HepG2 (cell line): ENCODE results near the gene ACSS1. TPM values are rescaled to one million over a fixed set of nuclear protein-coding genes. Genes with fewer than 3 reads are reported as not detected.
A peak's percentile ranks its signal among the peaks of the same experiment; 100 is the strongest.

Source experiments
- ARNTL ChIP-seq: sonication (generic); formaldehyde crosslinking; IDR thresholded peaks from 2 replicates; pipeline ENCODE4 v1.4.0; 2020; ENCODE audit warnings: mild to moderate bottlenecking, missing genetic modification reagents
- EP300 ChIP-seq, 3 experiments: sonication (generic) in 1 of 3; formaldehyde crosslinking in 1 of 3; IDR thresholded peaks; 2 replicates each; pipeline versions ENCODE4 v1.5.1 to v1.6.1; 2011 to 2020; ENCODE audit warnings: low read depth in 2 of 3, low read length in 2 of 3, borderline replicate concordance in 1 of 3, improper control_type of control experiment in 1 of 3, mild to moderate bottlenecking in 1 of 3, missing genetic modification reagents in 1 of 3, moderate library complexity in 1 of 3
- HNF4A ChIP-seq: sonication (generic); formaldehyde crosslinking; IDR thresholded peaks from 2 replicates; pipeline ENCODE4 v1.4.0; 2020; ENCODE audit warnings: missing genetic modification reagents
- KMT2B ChIP-seq: IDR thresholded peaks from 2 replicates; pipeline ENCODE4 v1.6.1; 2016; ENCODE audit warnings: missing genetic modification reagents, missing compliant biosample characterization
- MED13 ChIP-seq: sonication (generic); formaldehyde crosslinking; IDR thresholded peaks from 2 replicates; pipeline ENCODE4 v1.5.0; 2020; ENCODE audit warnings: missing genetic modification reagents
- RAD21 ChIP-seq: fragments of 450-650 bp; formaldehyde crosslinking; IDR thresholded peaks from 2 replicates; pipeline ENCODE4 v1.5.0; 2020; ENCODE audit warnings: mild to moderate bottlenecking
- SKI ChIP-seq: fragments of 450-650 bp; IDR thresholded peaks from one replicate; pipeline ENCODE4 v1.6.1; 2018; ENCODE audit warnings: mild to moderate bottlenecking; ENCODE audit not compliant: partially characterized antibody
- TP53 ChIP-seq: sonication (generic); formaldehyde crosslinking; conservative IDR thresholded peaks from 2 replicates; pipeline ENCODE4 v1.4.0; 2020; ENCODE audit warnings: missing genetic modification reagents
- ZC3H13 ChIP-seq: sonication (generic); formaldehyde crosslinking; IDR thresholded peaks from 2 replicates; pipeline ENCODE4 v1.8.1; 2023; ENCODE audit warnings: mild to moderate bottlenecking, missing genetic modification reagents, moderate library complexity
- ZFP90 ChIP-seq: sonication (generic); formaldehyde crosslinking; IDR thresholded peaks from 2 replicates; pipeline ENCODE4 v1.8.0; 2022; ENCODE audit warnings: missing genetic modification reagents, mild to moderate bottlenecking, inconsistent platforms, borderline replicate concordance
- ZFYVE20 ChIP-seq: sonication (generic); formaldehyde crosslinking; IDR thresholded peaks from 2 replicates; pipeline ENCODE4 v1.8.0; 2023; ENCODE audit warnings: low read depth, mild to moderate bottlenecking, moderate library complexity, missing genetic modification reagents, borderline replicate concordance
- ZKSCAN1 ChIP-seq: fragments of 150-350 bp; IDR thresholded peaks from 2 replicates; pipeline ENCODE4 v1.6.1; 2014; ENCODE audit warnings: low read length
- ZNF225 ChIP-seq: sonication (generic); formaldehyde crosslinking; IDR thresholded peaks from 2 replicates; pipeline ENCODE4 v1.4.0; 2020; ENCODE audit warnings: mild to moderate bottlenecking, missing genetic modification reagents
- ZNF75D ChIP-seq: sonication (generic); formaldehyde crosslinking; IDR thresholded peaks from 2 replicates; pipeline ENCODE4 v1.8.1; 2023; ENCODE audit warnings: missing genetic modification reagents, mild to moderate bottlenecking, borderline replicate concordance
- ZNF83 ChIP-seq: sonication (generic); formaldehyde crosslinking; IDR thresholded peaks from 2 replicates; pipeline ENCODE4 v1.4.0; 2020; ENCODE audit warnings: missing genetic modification reagents, mild to moderate bottlenecking, borderline replicate concordance
- polyA plus RNA-seq, 8 experiments: library from polyadenylated mRNA; depleted of rRNA in 3 of 8; stranded (reverse) in 7 of 8; unstranded in 1 of 8; fragments of >200 nt; fragmentation: Illumina TruSeq in 4 of 8; extraction: Trizol in 4 of 8; gene quantifications; 2 replicates each; pipeline versions ENCODE4 v1.2.1 to v1.2.3, GENCODE V29; 2011 to 2016; ENCODE audit warnings: low read depth in 4 of 8, missing spikeins in 1 of 8, mixed read lengths in 1 of 8; ENCODE audit not compliant: insufficient read depth in 1 of 8
- total RNA-seq, 5 experiments: library from RNA; depleted of rRNA; stranded (reverse); fragments of >200 nt; fragmentation: Illumina TruSeq; extraction: Trizol; gene quantifications; 2 replicates each; pipeline ENCODE4 v1.2.3, GENCODE V29; 2016; ENCODE audit warnings: low read depth in 1 of 5
- TF ChIP-seq, protein P1 (sequence below): fragments of 450-650 bp; IDR thresholded peaks from 2 replicates; pipeline ENCODE4 v1.6.1; 2017; ENCODE audit warnings: mild to moderate bottlenecking
- TF ChIP-seq, protein P2 (sequence below): IDR thresholded peaks from 2 replicates; pipeline ENCODE4 v1.6.1; 2018; ENCODE audit warnings: missing genetic modification reagents, mild to moderate bottlenecking, missing compliant biosample characterization
- TF ChIP-seq, protein P3 (sequence below), 2 experiments: sonication (generic) in 1 of 2; formaldehyde crosslinking in 1 of 2; IDR thresholded peaks; 2 replicates each; pipeline versions ENCODE4 v1.4.0 to v1.6.1; 2018 to 2020; ENCODE audit warnings: missing genetic modification reagents in 2 of 2, borderline replicate concordance in 1 of 2, low read depth in 1 of 2, mild to moderate bottlenecking in 1 of 2, missing biosample characterization in 1 of 2
- TF ChIP-seq, protein P4 (sequence below): sonication (generic); formaldehyde crosslinking; IDR thresholded peaks from 2 replicates; pipeline ENCODE4 v1.5.1; 2020; ENCODE audit warnings: missing genetic modification reagents, mild to moderate bottlenecking, borderline replicate concordance
- TF ChIP-seq, protein P5 (sequence below): sonication (generic); formaldehyde crosslinking; IDR thresholded peaks from 2 replicates; pipeline ENCODE4 v1.4.0; 2020; ENCODE audit warnings: missing genetic modification reagents

ACSS1 gene
- total and polyA plus RNA-seq, 2 of the 13 experiments (the other 11 are each of a cell fraction or from before 2014, with no cell fraction given), result 15.2 to 41.6 TPM

DNA sequence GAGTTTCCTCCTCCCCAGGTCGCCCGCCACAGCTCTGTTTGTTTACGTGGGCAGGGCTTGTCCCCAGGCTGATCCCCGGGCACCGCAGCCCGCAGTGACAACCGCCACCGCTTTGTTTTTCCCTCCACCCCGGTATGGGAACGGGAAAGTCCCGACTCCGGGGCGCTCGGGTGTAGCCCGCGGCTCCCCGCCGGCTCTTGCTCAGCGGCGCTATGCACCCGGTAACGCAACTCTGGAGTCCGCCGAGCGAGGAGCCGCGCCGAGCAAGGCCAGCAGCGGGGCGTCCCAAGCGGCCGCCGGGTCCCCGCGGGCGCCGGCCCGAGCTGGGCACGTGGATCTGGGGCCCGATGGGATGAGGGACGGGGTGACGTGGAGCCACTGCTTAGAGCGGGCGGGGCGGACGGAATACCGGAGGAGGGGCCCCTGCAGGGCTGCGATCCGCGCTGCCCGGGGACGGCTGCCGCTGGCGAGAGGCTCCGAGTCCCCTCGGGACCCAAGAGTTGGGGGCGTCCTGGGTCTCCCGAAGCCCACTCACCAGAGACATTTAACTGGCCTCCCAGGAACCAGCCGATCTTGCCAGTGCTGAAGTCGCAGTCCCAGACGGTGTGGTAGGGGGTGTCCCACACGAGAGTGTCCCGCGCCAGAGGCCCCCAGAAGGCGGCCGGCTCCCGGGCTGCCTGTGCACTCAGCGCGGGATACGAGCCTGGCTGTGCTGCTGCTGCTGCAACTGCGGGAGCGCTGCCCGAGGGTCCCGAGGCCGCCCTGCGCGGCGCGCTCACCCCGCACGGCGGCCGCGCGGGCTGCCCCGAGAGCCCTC lies 497 bp downstream of the ACSS1 start (continued):
- TF ChIP-seq, protein P1, sequence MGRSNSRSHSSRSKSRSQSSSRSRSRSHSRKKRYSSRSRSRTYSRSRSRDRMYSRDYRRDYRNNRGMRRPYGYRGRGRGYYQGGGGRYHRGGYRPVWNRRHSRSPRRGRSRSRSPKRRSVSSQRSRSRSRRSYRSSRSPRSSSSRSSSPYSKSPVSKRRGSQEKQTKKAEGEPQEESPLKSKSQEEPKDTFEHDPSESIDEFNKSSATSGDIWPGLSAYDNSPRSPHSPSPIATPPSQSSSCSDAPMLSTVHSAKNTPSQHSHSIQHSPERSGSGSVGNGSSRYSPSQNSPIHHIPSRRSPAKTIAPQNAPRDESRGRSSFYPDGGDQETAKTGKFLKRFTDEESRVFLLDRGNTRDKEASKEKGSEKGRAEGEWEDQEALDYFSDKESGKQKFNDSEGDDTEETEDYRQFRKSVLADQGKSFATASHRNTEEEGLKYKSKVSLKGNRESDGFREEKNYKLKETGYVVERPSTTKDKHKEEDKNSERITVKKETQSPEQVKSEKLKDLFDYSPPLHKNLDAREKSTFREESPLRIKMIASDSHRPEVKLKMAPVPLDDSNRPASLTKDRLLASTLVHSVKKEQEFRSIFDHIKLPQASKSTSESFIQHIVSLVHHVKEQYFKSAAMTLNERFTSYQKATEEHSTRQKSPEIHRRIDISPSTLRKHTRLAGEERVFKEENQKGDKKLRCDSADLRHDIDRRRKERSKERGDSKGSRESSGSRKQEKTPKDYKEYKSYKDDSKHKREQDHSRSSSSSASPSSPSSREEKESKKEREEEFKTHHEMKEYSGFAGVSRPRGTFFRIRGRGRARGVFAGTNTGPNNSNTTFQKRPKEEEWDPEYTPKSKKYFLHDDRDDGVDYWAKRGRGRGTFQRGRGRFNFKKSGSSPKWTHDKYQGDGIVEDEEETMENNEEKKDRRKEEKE, result no peak
- TF ChIP-seq SKI (peak; percentile 2), ZFYVE20 (CRISPR knock-in tag) (no peak), ZNF83 (CRISPR knock-in tag) (no peak), EP300 (IDR thresholded peaks at IDR 0.05; ENCODE audit: low read depth in 2 of 2, low read length in 2 of 2) (no peak; a peak in 1 of 4 replicates), EP300 (CRISPR knock-in tag; IDR thresholded peaks at IDR 0.05; ENCODE audit: borderline replicate concordance) (0 out of 2 replicates have a peak, but pooled peaks have one; percentile 5), ZNF225 (CRISPR knock-in tag) (no peak; the same call in 1 of the 2 replicates), ZNF75D (no peak), KMT2B (CRISPR knock-in tag) (no peak; the same call in 1 of the 2 replicates), HNF4A (CRISPR knock-in tag) (no peak), ARNTL (CRISPR knock-in tag) (peak; percentile 70; the same call in 1 of the 2 replicates), ZKSCAN1 (no peak), ZFP90 (CRISPR knock-in tag) (no peak; the same call in 1 of the 2 replicates), ZC3H13 (CRISPR knock-in tag) (no peak), TP53 (CRISPR knock-in tag) (no peak), RAD21 (CRISPR knock-in tag) (peak; percentile 54), MED13 (no peak)
- TF ChIP-seq, protein P2, sequence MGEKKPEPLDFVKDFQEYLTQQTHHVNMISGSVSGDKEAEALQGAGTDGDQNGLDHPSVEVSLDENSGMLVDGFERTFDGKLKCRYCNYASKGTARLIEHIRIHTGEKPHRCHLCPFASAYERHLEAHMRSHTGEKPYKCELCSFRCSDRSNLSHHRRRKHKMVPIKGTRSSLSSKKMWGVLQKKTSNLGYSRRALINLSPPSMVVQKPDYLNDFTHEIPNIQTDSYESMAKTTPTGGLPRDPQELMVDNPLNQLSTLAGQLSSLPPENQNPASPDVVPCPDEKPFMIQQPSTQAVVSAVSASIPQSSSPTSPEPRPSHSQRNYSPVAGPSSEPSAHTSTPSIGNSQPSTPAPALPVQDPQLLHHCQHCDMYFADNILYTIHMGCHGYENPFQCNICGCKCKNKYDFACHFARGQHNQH (CRISPR knock-in tag), result peak; percentile 46; the same call in 1 of the 2 replicates
- TF ChIP-seq, protein P3, sequence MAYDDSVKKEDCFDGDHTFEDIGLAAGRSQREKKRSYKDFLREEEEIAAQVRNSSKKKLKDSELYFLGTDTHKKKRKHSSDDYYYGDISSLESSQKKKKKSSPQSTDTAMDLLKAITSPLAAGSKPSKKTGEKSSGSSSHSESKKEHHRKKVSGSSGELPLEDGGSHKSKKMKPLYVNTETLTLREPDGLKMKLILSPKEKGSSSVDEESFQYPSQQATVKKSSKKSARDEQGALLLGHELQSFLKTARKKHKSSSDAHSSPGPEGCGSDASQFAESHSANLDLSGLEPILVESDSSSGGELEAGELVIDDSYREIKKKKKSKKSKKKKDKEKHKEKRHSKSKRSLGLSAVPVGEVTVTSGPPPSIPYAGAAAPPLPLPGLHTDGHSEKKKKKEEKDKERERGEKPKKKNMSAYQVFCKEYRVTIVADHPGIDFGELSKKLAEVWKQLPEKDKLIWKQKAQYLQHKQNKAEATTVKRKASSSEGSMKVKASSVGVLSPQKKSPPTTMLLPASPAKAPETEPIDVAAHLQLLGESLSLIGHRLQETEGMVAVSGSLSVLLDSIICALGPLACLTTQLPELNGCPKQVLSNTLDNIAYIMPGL (CRISPR knock-in tag; IDR thresholded peaks at IDR 0.05; ENCODE audit: borderline replicate concordance in 1 of 2, low read depth in 1 of 2), result peak in 1 of 2 experiments; percentile 80; a peak in 3 of 4 replicates
- TF ChIP-seq, protein P4, sequence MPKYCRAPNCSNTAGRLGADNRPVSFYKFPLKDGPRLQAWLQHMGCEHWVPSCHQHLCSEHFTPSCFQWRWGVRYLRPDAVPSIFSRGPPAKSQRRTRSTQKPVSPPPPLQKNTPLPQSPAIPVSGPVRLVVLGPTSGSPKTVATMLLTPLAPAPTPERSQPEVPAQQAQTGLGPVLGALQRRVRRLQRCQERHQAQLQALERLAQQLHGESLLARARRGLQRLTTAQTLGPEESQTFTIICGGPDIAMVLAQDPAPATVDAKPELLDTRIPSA, result no peak; the same call in 1 of the 2 replicates
- TF ChIP-seq, protein P5, sequence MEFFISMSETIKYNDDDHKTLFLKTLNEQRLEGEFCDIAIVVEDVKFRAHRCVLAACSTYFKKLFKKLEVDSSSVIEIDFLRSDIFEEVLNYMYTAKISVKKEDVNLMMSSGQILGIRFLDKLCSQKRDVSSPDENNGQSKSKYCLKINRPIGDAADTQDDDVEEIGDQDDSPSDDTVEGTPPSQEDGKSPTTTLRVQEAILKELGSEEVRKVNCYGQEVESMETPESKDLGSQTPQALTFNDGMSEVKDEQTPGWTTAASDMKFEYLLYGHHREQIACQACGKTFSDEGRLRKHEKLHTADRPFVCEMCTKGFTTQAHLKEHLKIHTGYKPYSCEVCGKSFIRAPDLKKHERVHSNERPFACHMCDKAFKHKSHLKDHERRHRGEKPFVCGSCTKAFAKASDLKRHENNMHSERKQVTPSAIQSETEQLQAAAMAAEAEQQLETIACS (CRISPR knock-in tag), result no peak
